HG03521 (cell line): Measurements from ENCODE around the gene OPA1.

Source experiments
- ATAC-seq: cut with Tn5 transposase; IDR thresholded peaks from one replicate; pipeline ENCODE4 v1.9.1; 2021; ENCODE audit warnings: mild to moderate bottlenecking, moderate library complexity; ENCODE audit not compliant: unreplicated experiment

Gene OPA1, protein sequence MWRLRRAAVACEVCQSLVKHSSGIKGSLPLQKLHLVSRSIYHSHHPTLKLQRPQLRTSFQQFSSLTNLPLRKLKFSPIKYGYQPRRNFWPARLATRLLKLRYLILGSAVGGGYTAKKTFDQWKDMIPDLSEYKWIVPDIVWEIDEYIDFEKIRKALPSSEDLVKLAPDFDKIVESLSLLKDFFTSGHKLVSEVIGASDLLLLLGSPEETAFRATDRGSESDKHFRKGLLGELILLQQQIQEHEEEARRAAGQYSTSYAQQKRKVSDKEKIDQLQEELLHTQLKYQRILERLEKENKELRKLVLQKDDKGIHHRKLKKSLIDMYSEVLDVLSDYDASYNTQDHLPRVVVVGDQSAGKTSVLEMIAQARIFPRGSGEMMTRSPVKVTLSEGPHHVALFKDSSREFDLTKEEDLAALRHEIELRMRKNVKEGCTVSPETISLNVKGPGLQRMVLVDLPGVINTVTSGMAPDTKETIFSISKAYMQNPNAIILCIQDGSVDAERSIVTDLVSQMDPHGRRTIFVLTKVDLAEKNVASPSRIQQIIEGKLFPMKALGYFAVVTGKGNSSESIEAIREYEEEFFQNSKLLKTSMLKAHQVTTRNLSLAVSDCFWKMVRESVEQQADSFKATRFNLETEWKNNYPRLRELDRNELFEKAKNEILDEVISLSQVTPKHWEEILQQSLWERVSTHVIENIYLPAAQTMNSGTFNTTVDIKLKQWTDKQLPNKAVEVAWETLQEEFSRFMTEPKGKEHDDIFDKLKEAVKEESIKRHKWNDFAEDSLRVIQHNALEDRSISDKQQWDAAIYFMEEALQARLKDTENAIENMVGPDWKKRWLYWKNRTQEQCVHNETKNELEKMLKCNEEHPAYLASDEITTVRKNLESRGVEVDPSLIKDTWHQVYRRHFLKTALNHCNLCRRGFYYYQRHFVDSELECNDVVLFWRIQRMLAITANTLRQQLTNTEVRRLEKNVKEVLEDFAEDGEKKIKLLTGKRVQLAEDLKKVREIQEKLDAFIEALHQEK

DNA sequence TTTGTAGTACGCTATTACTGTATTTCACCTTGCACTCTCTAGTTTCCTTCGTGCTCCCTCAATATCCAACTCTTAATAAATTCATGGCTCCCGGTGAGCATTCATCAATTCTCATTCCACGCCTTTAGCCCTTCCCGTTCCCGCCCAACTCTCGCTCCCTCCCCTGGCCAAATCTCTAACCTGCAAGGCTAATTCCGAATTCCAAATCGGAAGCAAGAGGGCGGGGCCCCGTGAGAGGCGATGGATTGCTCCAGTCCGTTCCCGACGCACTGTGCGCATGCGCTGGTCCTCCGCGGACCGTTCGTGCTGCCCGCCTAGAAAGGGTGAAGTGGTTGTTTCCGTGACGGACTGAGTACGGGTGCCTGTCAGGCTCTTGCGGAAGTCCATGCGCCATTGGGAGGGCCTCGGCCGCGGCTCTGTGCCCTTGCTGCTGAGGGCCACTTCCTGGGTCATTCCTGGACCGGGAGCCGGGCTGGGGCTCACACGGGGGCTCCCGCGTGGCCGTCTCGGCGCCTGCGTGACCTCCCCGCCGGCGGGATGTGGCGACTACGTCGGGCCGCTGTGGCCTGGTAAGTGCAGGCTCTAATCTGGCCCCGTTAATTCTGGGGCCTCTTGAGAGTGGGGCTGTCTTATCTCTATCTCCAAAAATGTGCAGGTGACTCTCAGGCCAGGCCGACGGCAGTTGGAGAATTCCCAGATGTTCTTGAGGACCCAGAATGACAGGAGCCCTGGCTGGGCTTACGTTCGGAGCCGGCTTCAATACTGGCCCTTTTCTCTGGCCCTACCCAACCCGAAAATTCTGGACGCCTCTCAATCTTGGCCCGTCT is at the start of gene OPA1:
Gene OPA1 (plus strand): TSS at position 368 of the 827 bp plus-strand sequence. CDS start 170 bp downstream, at position 538.
- ATAC-seq, result peak; percentile 98

DNA sequence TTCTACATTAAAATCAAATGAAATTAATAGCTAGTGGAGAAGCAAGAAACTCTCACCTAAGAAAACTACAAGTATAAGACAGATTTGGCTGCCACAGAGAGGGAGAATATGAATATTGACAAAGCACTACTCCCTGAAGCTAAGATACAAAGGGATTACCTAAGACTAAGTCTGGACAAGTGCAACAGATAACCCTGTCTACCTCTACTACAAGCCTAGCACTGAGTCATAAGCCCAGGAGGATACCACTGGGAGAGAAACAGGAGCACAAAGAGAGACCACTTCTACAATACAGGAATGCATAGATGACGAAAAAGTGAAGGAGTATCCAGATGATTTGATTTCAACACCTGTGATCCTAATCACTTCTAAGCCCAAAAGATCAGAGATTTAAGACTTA is 48.7 kb upstream of the OPA1 start:
- no peak for ATAC-seq

DNA sequence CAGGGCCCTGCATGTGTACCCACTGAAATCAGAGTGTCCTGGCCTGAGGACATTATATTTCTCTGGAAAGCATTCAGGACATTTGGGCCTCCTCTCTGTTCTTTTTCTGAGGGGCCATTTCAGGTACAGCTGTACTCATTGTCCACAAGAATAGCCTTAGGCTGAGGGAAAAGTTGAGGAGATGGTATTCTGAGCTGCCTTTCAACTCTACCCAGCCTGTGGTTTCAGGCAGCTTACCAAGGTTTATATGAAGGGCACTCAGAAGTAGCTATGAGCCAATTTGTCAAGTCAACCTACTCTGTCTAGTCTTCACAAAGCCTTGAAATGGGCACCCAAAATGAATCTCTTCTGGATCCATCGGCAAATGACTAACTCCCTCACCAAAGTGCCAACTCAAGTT is 47.7 kb upstream of the OPA1 start:
- ATAC-seq, result no peak

DNA sequence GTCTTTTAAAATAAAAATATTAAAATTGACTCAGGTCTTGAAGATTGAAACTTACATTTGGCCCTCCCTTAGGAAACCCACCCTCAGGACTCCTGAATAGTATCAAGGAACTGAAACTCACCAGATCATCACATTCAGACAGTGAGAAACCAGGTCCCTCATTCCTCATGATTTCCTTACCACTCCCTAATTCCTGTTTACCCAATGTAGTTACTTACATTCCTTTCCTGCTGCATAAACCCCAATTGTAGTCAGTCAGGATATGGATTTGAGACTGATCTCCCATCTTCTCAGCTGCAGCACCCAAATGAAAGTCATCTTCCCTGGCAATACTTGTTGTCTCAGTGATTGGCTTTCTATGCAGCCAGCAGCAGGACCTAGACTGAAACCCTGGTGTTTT is 46.9 kb upstream of the OPA1 start:
- ATAC-seq, result no peak

DNA sequence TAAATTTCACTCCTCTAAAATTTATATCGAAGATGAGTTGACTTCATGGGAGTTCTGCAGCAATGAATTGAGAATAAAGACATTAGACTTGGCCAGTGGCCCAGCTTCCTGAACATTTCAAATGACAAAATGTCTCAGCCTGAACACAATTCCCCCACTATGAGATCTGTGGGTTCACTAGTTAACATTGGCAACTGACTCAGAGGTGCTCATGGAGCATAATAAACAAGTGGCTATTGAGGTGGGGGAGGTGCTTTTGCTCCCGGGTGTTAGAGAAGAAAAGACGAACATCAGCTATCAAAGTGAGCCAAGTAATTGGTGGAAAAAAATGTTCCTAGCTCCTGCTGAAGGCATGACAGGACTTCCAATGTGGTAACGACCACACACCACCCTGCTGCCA is 44.6 kb upstream of the OPA1 start:
- no peak for ATAC-seq

DNA sequence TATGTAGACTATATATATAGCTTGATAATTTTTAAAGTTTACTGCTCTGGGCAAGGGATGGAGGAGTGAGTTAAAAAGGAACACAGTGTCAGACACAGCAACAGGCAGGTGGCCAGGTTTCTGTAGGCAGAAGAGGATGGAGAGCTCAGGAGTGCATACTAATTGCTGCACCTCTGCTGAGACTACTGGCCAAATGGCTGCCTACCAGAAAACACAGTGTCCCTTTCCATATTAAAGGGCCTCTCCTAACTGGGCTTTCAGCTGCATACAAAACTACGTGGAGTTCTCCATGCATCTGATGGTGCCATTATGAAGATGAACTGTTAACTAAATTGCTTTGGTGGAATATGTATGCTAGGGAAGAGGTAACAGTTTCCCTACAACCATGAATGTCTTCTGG is 40.1 kb upstream of the OPA1 start:
- ATAC-seq, result no peak

DNA sequence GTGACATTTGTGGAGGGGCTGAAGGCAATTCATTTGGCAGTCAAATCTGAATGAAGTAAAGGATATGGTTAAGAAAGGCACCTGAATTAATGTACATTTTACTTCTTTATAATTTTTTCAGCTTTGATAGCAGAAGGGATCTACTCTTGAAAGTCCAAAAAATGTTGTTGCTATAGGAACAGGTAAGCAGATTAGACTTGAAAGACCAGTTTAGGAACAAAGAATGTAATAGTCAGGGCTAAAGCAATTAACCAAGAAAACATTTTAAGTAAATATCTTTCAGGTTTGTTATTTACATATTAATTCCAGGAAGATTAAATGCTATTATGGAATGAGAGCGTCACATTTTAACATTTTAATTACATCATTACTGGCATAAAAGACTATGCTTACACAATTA is 39.4 kb upstream of the OPA1 start:
- ATAC-seq, result no peak

DNA sequence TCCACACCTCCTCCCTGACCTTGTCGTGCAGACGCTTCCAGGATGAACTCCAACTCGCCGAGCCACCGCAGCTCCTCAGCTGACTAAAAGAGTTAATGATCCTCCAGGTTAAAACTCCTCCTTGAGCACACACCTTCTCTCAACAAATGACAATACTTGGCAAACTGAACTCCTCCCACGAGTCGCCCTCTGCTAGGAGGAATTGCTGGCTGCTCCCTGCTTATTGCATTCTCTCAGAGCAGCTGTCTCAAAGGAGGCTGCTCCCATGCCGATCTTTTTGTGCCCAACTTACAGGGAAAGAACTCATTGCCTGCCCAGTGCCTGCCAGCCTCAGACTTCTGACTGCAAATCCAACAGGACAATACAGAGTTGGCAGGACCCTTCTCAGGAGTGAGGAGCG is 38.2 kb upstream of the OPA1 start, which contains the start of gene ATP13A4:
Gene ATP13A4 (minus strand): TSS at position 85 of the 400 bp plus-strand sequence. CDS start 96 bp downstream, outside the sequence.
- ATAC-seq, result no peak

DNA sequence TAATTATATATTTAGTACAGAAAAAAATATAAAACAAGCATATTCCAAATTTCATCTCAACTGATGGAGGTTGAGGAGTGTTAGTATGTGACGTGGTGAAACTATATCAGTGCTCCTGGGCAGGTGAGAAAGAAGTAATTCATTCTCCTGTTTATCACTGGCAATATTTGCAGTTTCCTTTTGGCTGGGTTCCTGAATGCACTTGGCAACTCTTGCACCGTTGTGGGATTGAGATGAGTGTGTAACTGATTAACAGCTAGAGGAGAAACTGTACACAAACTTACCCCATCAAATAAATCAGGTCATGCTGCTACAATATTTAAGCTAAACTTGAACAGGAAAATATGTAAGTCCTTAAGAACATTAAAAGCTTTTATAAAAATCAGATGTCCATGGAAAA is 36.2 kb upstream of the OPA1 start:
- no peak for ATAC-seq

DNA sequence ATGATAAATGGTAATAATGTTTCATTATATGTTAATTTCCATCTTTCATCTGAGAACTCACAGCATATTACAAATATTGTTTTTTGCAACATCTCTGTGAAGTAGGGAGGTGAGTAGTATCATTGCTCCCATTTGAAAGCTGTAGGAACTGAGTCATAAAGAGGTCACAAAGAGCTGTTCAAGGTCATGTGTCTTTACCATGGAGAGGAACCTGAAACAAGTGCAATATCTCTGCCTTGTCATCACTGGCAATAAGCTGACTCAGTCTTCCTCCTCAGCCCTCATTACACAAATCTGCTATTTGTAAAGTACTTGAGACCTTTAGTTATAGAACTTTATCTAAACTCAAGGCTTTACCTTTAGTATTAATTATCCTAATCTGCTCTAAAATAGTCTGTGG is 33.9 kb upstream of the OPA1 start:
- no peak for ATAC-seq

DNA sequence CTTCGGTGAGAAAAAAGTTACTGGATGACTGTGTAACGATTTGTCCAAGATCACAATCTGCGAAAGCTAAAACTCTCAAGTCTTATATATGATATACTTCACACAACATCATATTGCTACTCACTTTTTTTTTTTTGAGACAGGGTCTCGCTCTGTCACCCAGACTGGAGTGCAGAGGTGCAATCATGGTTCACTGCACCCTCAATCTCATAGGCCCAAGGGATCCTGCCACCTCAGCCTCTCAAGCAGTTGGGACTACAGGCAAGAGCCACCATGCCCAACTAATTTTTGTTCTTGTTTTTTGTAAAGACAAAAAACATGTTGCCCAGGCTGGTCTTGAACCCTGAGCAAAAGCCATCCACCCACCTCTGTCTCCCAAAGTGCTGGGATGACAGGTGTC is 32.9 kb upstream of the OPA1 start:
- ATAC-seq, result no peak

DNA sequence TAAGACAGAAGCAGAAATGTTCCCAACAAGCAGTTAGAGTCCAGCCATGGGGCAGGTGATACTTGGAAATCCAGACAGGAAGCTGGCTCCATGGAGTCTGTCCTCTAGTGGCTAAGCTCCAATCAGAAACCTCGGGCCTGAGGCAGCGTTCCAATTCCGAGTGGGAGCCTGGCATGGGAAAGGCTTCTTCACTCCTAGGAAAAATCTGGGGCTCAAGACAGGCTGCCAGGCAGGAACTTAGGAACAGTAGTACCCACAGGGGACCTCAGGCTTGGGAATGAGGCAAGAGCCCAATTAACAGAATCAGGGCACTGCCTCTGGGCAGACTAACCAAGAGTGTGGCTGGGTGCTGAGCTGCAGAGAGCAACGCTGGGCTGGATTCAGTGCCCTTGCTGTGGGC is 32.1 kb upstream of the OPA1 start:
- no peak for ATAC-seq

DNA sequence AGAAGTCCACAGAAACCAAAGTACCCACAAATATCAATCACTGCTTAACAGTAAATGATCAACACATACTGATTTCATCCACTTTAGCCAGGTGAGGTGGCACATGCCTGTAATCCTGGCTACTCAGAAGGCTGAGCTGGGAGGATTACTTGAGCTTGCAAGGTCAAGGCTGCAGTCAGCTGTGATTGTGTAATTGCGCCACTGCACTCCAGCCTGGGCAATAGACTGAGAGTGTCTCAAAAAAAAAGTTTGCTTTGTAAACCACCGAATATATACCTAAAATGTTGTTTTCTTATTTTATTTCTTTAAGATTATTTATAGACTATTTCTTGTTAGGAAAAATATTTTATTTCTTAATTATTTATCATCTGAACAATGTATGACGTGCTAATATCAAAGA is 29.6 kb upstream of the OPA1 start:
- ATAC-seq, result no peak

DNA sequence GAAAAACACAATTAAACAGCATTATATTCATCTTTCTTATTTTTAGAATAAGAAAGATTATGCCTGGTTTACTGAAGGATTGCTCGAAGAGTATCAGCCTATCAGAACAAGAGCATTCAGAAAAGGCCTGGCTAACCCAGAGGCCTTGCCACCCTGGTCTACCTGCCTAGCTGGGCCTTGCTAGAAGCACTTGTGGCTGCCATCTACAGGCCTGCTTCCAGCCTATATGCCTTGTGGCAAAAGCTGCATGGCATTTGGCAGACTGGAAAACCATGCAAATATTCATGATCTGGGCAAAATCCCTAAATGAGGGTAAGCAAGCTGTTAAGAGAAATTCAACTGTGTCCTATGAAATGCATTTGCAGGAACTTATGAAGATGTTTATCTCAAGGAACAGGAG is 29.0 kb upstream of the OPA1 start:
- no peak for ATAC-seq

DNA sequence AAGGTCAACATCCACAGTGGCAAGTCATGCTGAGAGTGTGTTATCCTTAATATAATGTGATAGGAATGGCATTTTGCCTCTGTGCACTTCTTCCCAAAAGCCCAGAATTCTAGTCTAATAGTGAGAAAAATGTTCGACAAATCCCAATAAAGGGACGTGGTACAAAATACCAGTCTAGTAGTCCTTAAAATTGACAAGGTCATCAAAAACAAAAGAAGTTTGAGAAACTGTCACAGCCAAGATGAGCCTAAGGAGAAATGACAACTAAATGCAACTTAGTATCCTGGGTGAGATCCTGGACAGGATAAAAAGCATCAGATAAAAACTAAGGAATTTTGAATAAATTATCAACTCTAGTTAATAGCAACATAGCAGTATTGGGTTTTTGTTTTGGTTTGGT is 23.9 kb upstream of the OPA1 start:
- ATAC-seq, result no peak

DNA sequence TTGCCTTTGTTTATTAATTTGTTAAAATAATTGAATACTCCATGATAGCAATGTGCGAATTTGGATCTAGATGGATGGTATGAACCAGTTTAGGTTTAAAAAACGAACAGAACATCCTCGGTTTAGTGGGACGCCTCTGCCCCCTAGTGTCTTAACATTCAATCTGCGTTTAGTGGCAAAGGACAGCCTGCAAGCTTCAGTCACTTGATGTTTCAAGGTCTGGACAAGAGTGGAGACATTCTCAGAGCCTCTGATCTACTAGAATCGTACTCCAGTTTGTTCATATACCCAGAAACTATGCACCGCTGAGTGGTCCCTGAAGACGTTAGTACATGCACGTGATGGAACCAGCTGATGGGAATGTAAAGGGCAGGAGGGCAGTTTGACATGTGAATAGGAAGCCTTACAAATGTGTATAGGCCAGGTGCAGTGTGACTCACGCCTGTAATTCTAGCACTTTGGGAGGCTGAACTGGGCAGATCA is 20.5 kb upstream of the OPA1 start:
- ATAC-seq, result peak; percentile 77

DNA sequence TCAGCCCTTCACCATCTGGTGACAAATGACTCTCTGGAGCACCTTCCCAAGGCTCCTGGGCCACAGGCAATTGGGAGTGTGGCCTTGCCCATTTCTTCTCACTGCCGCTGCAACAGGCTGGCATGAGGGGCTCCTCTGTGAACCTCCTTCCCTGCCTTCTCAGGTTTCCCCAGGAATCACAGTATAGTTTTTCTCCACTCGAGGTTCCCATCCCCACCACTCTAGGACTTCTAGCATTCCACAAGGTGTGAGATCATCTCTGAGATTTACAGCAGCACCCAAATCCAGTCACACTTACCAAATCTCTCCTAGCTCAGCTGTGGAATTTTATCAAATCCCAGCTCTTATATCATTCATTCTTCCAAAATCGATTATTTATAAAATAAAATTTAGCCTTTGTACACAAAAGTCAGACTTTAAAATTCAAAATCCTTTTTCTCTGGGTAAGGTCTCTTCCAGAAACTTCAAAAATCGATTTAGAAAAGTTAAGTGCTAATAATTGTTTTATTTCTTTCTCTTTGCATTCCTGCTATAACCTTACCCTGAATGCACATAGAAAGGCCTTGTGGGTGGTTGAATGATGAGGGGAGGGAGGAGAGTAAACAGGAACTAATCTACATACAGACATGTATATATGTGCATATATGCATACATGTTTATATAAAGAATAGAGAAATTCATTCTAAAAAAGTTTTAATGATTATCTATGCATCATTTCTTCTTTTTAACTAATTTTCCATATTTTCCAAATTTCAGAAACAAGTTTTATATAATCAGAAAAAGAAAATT is 19.4 kb upstream of the OPA1 start:
- ATAC-seq, result no peak

DNA sequence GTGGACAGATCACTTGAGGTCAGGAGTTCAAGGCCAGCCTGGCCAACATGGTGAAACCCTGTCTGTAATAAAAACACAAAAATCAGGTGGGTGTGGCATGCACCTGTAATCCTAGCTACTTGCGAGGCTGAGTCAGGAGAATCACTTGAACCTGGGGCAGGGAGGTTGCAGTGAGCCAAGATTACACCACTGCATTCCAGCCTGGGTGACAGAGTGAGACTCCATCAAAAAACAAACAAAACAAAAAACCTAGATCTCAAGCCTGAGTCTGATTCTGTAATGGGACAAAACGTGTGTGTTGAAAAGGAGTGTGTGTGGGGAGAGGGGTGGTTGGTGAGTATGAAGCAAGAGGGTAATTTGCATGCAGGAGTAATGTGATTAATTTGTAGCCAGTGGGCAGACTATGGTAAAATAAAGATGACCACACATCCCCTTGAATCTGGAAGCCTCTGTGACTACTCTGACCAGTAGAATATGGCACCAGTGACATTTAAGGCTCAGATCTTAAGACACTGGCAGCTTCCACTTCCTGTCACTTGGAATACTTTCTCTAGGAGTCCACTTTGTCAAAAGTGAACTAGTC is 18.4 kb upstream of the OPA1 start:
- ATAC-seq, result no peak

DNA sequence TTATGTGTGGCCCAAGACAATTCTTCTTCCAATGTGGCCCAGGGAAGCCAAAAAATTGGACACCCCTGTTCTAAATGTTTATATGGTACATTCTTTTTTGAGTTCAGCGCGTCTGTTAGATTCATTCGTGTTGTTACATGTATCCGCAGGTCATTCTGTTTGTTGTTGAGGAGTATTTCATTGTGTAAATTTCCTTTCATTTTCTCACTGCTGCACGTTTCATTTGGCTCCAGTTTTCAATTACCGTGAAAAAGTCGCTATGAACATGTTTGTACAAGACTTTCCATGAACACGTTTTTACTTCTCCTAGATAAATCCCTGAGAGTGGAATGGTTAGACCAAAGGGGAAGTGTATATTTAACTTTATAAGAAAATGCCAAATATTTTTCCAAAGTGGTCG is 7.5 kb upstream of the OPA1 start:
- no peak for ATAC-seq

DNA sequence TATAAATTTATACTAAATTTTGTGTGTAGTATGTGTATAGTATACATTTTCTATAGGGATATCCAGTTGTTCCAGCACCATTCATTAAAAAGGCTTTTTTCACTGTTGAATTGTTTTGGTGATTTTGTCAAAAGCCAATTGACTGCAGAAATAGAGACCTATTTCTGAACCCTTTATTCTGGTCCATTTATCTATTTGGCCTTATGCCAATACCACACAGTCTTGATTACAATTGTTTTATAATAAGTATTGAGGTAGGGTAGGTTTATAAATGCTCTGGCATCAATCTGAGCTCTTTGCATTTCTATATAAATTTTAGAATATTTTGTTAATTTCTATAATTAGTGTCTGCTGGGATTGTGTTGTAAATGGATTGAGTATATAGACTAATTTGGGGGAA is 6.5 kb upstream of the OPA1 start:
- no peak for ATAC-seq
